IMR-90 (cell line): ENCODE measurements around the gene CBL.

Source experiments
- BHLHE40 ChIP-seq: fragments of 150-350 bp; IDR thresholded peaks from 2 replicates; pipeline ENCODE4 v1.6.1; 2016; ENCODE audit warnings: mild to moderate bottlenecking, low read depth, low read length
- CEBPB ChIP-seq: IDR thresholded peaks from 2 replicates; pipeline ENCODE4 v1.6.1; 2012; ENCODE audit warnings: low read depth, low read length, improper control_type of control experiment
- CHD1 ChIP-seq: IDR thresholded peaks from 2 replicates; pipeline ENCODE4 v1.6.1; 2012; ENCODE audit warnings: low read depth, low read length, improper control_type of control experiment
- ELK1 ChIP-seq: fragments of 150-350 bp; IDR thresholded peaks from 2 replicates; pipeline ENCODE4 v1.6.1; 2016; ENCODE audit warnings: low read depth, mild to moderate bottlenecking, low read length, moderate library complexity, borderline replicate concordance
- FOS ChIP-seq: fragments of 150-350 bp; IDR thresholded peaks from 2 replicates; pipeline ENCODE4 v1.6.1; 2016; ENCODE audit warnings: low read depth, low read length
- MAFK ChIP-seq: IDR thresholded peaks from 2 replicates; pipeline ENCODE4 v1.6.1; 2012; ENCODE audit warnings: low read depth, low read length, improper control_type of control experiment
- MXI1 ChIP-seq: IDR thresholded peaks from 2 replicates; pipeline ENCODE4 v1.6.1; 2012; ENCODE audit warnings: low read depth, mild to moderate bottlenecking, low read length, moderate library complexity, borderline replicate concordance
- POLR2A ChIP-seq: IDR thresholded peaks from 2 replicates; pipeline ENCODE4 v1.6.1; 2012; ENCODE audit warnings: mild to moderate bottlenecking, low read depth, low read length
- RAD21 ChIP-seq: IDR thresholded peaks from 2 replicates; pipeline ENCODE4 v1.6.1; 2012; ENCODE audit warnings: low read length, improper control_type of control experiment
- RCOR1 ChIP-seq: IDR thresholded peaks from 2 replicates; pipeline ENCODE4 v1.6.1; 2012; ENCODE audit warnings: mild to moderate bottlenecking, low read length, improper control_type of control experiment; ENCODE audit not compliant: insufficient replicate concordance
- RFX5 ChIP-seq: IDR thresholded peaks from 2 replicates; pipeline ENCODE4 v1.8.0; 2012; ENCODE audit warnings: low read depth, mild to moderate bottlenecking, low read length, moderate library complexity
- SMC3 ChIP-seq: fragments of 150-350 bp; IDR thresholded peaks from 2 replicates; pipeline ENCODE4 v1.6.1; 2016; ENCODE audit warnings: low read depth, mild to moderate bottlenecking, antibody characterized with exemption, low read length, moderate library complexity
- TF ChIP-seq, protein P1 (sequence below): conservative IDR thresholded peaks from 2 replicates; pipeline ENCODE4 v1.5.1; 2012; ENCODE audit warnings: mild to moderate bottlenecking, low read depth, low read length, improper control_type of control experiment
- TF ChIP-seq, protein P2 (sequence below): fragments of 150-350 bp; IDR thresholded peaks from 2 replicates; pipeline ENCODE4 v1.6.1; 2017; ENCODE audit warnings: mild to moderate bottlenecking, antibody characterized with exemption, low read length, low read depth

- TF ChIP-seq, protein P1, sequence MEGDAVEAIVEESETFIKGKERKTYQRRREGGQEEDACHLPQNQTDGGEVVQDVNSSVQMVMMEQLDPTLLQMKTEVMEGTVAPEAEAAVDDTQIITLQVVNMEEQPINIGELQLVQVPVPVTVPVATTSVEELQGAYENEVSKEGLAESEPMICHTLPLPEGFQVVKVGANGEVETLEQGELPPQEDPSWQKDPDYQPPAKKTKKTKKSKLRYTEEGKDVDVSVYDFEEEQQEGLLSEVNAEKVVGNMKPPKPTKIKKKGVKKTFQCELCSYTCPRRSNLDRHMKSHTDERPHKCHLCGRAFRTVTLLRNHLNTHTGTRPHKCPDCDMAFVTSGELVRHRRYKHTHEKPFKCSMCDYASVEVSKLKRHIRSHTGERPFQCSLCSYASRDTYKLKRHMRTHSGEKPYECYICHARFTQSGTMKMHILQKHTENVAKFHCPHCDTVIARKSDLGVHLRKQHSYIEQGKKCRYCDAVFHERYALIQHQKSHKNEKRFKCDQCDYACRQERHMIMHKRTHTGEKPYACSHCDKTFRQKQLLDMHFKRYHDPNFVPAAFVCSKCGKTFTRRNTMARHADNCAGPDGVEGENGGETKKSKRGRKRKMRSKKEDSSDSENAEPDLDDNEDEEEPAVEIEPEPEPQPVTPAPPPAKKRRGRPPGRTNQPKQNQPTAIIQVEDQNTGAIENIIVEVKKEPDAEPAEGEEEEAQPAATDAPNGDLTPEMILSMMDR: no peak
- TF ChIP-seq, protein P2, sequence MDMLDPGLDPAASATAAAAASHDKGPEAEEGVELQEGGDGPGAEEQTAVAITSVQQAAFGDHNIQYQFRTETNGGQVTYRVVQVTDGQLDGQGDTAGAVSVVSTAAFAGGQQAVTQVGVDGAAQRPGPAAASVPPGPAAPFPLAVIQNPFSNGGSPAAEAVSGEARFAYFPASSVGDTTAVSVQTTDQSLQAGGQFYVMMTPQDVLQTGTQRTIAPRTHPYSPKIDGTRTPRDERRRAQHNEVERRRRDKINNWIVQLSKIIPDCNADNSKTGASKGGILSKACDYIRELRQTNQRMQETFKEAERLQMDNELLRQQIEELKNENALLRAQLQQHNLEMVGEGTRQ: no peak
- TF ChIP-seq SMC3 (no peak), FOS (no peak), POLR2A (no peak), ELK1 (no peak), CEBPB (no peak), RAD21 (no peak), RFX5 (no peak), BHLHE40 (no peak), MAFK (no peak), MXI1 (no peak), RCOR1 (no peak), CHD1 (no peak)
These were observed 3.0 kb downstream of the CBL start for GRCh38 chr11:119209186-119209585.
